Natural killer cell treated with Interleukin-12 subunit alpha and Interleukin-12 subunit beta and Interleukin-15 and Interleukin-18, amount 100 ng/mL, for 72 hours (primary cell): ENCODE measurements around the gene SCRT2. TPM values are rescaled to one million over a fixed set of nuclear protein-coding genes. Genes with fewer than 3 reads are reported as not detected.
"Not testable (repeated sequence)": the region's sequence is repeated elsewhere in the genome, so short reads cannot be mapped to it uniquely, and the experiment has no call there.

ENCODE experiments used
- ATAC-seq, 2 donors: fragments of 150-1000 bp; cut with Tn5 transposase in 1 of 2; sonication (Bioruptor Pico), chemical (Tn5 transposase) in 1 of 2; 2 replicates each; pipeline ENCODE4 v1.10.0; 2021
- DNase-seq: peaks from one replicate; pipeline ENCODE4 v3.0.0; 2022; ENCODE audit warnings: low spot score
- H3K27ac Mint-ChIP-seq, 2 donors: 1 replicate in 1 of 2; 2 replicates in 1 of 2; pipeline ENCODE4 v1.8.0; 2022; ENCODE audit warnings: mixed read lengths in 2 of 2, mild to moderate bottlenecking in 1 of 2, moderate library complexity in 1 of 2
- H3K27me3 Mint-ChIP-seq, 2 donors: 1 replicate in 1 of 2; 2 replicates in 1 of 2; pipeline ENCODE4 v1.8.0; 2022; ENCODE audit warnings: mixed read lengths in 2 of 2
- H3K36me3 Mint-ChIP-seq: one replicate; pipeline ENCODE4 v1.8.0; 2022; ENCODE audit warnings: mixed read lengths
- H3K4me1 Mint-ChIP-seq, 2 donors: 1 replicate in 1 of 2; 2 replicates in 1 of 2; pipeline ENCODE4 v1.8.0; 2022; ENCODE audit warnings: low read depth in 2 of 2, mixed read lengths in 2 of 2, mild to moderate bottlenecking in 1 of 2
- H3K4me3 Mint-ChIP-seq: one replicate; pipeline ENCODE4 v1.8.0; 2022; ENCODE audit warnings: mixed read lengths
- H3K9me3 Mint-ChIP-seq: 2 replicates; pipeline ENCODE4 v1.8.0; 2022; ENCODE audit warnings: mixed read lengths
- total RNA-seq, 2 donors: library from RNA; stranded (reverse); gene quantifications; one replicate each; pipeline ENCODE4 v1.2.3, GENCODE V29; 2022

The SCRT2 gene
- total RNA-seq, 2 donors from 2014 or later, result not detected

- Mint-ChIP-seq H3K27me3 (no peaks in the 10 kb centered on the region), H3K9me3 (no peaks in the 10 kb centered on the region), H3K4me3 (no peak overlapping the region), H3K36me3 (no peaks in the 10 kb centered on the region), H3K27ac (peak overlapping the region; percentile 81 to 88), H3K4me1 (peaks cover 34% of the 10 kb centered on the region in 2 donors)
- ATAC-seq (no peak), DNase-seq (no peak)
Observed at GRCh38 chr20:650281-650680, 25.3 kb downstream of the SCRT2 start.

DNA sequence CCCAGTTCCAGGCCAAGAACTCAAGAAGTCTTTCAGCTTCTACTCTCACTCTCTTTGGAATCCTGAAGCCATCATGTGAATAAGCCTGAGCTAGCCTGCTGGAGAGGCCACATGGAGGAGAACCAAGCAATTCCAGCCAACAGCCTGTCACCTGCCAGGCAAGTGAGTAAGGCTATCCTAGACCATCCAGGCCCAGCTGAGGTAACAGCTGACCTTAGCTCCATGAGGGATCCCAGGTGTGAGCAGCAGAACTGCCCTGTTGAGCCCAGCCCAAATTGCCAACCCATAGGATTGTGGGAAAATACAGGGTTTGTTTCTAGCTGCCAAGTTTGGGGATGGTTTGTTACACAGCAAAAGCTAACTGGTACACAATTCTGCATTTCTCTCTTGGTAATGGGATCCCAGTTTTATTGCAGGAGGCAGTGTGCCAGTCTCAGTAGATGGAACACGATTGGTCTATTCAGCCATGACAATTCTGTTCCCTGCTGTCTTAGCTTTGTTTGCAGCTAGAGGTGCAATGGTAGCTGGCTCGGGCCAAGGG is 28.1 kb downstream of the SCRT2 start:
- ATAC-seq (no peak), DNase-seq (peak; percentile 57)
- Mint-ChIP-seq H3K27me3 (no peaks in the 10 kb centered on the region), H3K4me1 (peaks cover 23 to 26% of the 10 kb centered on the region in 2 donors), H3K36me3 (no peaks in the 10 kb centered on the region), H3K4me3 (no peak overlapping the region), H3K9me3 (no peaks in the 10 kb centered on the region), H3K27ac (no peak overlapping the region)

GRCh38 chr20:646868-647233 is 28.8 kb downstream of the SCRT2 start:
- H3K9me3 Mint-ChIP-seq, result no peaks in the 10 kb centered on the region

GRCh38 chr20:646107-646867 is 29.3 kb downstream of the SCRT2 start:
- DNase-seq (no peak), ATAC-seq (no peak)
- H3K36me3 Mint-ChIP-seq, result no peaks in the 10 kb centered on the region
- H3K4me3 Mint-ChIP-seq, result no peak overlapping the region
- no peaks in the 10 kb centered on the region for H3K27me3 Mint-ChIP-seq
- no peak overlapping the region for H3K27ac Mint-ChIP-seq
- peaks cover 13 to 16% of the 10 kb centered on the region in 2 donors for H3K4me1 Mint-ChIP-seq
- no peaks in the 10 kb centered on the region for H3K9me3 Mint-ChIP-seq

More at GRCh38 chr20:646868-647233, 28.8 kb downstream of the SCRT2 start:
- H3K27ac Mint-ChIP-seq, result no peak overlapping the region
- no peaks in the 10 kb centered on the region for H3K27me3 Mint-ChIP-seq
- peaks cover 18 to 19% of the 10 kb centered on the region in 2 donors for H3K4me1 Mint-ChIP-seq
- DNase-seq, result no peak
- no peak for ATAC-seq
- no peaks in the 10 kb centered on the region for H3K36me3 Mint-ChIP-seq
- H3K4me3 Mint-ChIP-seq, result no peak overlapping the region

- Mint-ChIP-seq H3K9me3 (no peaks in the 10 kb centered on the region), H3K27ac (no peak overlapping the region), H3K27me3 (no peaks in the 10 kb centered on the region), H3K36me3 (no peaks in the 10 kb centered on the region), H3K4me1 (peaks cover 7 to 11% of the 10 kb centered on the region in 2 donors), H3K4me3 (no peak overlapping the region)
- ATAC-seq (peak; percentile 80 to 83), DNase-seq (peak; percentile 73)
Observed at GRCh38 chr20:645318-646106, 30.1 kb downstream of the SCRT2 start.

GRCh38 chr20:644692-645317 is 30.8 kb downstream of the SCRT2 start:
- Mint-ChIP-seq H3K9me3 (no peaks in the 10 kb centered on the region), H3K27me3 (no peaks in the 10 kb centered on the region), H3K4me3 (no peak overlapping the region), H3K27ac (no peak overlapping the region), H3K4me1 (peaks cover 1 to 6% of the 10 kb centered on the region in 2 donors), H3K36me3 (no peaks in the 10 kb centered on the region)
- ATAC-seq (no peak), DNase-seq (no peak)

DNA sequence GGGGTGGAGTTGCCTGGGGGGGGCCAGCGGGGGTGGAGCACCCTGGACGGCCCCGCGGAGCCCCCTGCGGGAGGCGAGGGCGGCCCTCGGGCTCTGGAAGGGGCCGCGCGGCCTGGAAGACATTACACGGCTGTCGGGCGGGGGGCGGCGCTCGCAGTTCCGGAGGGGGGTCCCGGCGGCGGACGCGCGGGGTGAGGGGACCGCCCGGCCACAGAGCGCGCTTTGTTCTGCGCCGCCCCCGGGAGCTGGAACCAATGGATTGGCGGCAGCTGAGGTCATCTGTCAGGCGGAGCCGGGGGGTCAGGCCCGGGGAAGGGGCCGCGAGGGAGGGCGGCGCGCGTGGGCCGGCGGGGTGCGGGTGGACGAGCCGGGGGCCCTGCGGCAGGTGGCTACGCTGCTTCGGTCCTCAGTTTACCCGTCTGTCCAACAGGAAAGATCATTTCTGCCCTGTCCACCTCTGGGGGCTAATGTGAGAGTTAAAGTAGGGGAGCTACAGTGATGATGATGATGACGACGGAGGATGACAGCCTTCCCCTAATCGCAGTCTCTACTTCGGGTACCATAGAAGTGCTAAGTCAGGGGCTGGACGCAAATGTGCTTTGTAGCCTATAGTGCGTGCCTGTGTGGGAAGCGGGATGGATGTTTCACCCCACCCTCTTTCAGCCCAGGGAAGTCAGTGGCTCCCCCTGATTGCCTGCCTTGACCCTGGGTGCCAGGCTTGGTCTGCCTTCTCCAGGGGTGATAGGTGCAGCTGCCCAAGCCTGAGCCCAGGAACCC is 33.0 kb downstream of the SCRT2 start:
- Mint-ChIP-seq H3K27ac (no peak overlapping the region), H3K9me3 (no peaks in the 10 kb centered on the region), H3K4me1 (peaks cover 0 to 5% of the 10 kb centered on the region in 2 donors), H3K36me3 (no peaks in the 10 kb centered on the region), H3K27me3 (peaks cover 0 to under 1% of the 10 kb centered on the region in 2 donors), H3K4me3 (no peak overlapping the region)
- peak; percentile 58 for DNase-seq
- ATAC-seq, result peak in 1 of 2 donors; percentile 3

DNA sequence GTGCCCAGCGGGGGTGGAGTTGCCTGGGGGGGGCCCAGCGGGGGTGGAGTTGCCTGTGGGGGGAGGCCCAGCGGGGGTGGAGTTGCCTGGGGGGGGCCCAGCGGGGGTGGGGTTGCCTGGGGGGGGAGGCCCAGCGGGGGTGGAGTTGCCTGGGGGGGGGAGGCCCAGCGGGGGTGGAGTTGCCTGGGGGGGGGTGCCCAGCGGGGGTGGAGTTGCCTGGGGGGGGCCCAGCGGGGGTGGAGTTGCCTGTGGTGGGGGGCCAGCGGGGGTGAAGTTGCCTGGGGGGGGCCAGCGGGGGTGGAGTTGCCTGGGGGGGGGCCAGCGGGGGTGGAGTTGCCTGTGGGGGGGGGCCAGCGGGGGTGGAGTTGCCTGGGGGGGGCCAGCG is 33.6 kb downstream of the SCRT2 start:
- not testable (repeated sequence) for H3K27ac Mint-ChIP-seq, H3K4me3 Mint-ChIP-seq, H3K27me3 Mint-ChIP-seq, DNase-seq, ATAC-seq, H3K9me3 Mint-ChIP-seq, H3K4me1 Mint-ChIP-seq, H3K36me3 Mint-ChIP-seq

DNA sequence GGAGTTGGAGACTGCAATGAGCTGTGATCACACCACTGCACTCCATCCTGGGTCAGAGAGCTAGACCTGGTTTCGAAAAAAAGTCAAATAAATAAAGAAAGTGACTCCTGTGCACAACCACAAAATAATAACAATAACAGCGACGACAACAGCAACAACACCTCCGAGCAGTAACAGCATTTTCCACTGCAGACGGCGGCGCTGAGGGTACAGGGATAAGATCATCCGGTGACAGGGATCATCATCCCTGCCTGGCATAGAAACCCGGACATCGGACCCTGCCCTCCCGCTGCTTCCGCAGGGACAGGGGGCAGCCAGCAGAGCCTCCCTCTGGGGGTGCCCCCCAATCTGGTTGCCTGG is 34.1 kb downstream of the SCRT2 start:
- H3K4me1 Mint-ChIP-seq, result peaks cover 0 to 5% of the 10 kb centered on the region in 2 donors
- peak overlapping the region in 1 of 2 donors; percentile 50 for H3K27ac Mint-ChIP-seq
- no peak overlapping the region for H3K4me3 Mint-ChIP-seq
- H3K27me3 Mint-ChIP-seq, result peaks cover 0 to 2% of the 10 kb centered on the region in 2 donors
- H3K9me3 Mint-ChIP-seq, result no peaks in the 10 kb centered on the region
- no peaks in the 10 kb centered on the region for H3K36me3 Mint-ChIP-seq
- no peak for DNase-seq
- no peak for ATAC-seq

- ATAC-seq (peak in 1 of 2 donors; percentile 22), DNase-seq (no peak)
- Mint-ChIP-seq H3K36me3 (no peaks in the 10 kb centered on the region), H3K27ac (peak overlapping the region in 1 of 2 donors; percentile 50), H3K9me3 (no peaks in the 10 kb centered on the region), H3K4me1 (peaks cover 0 to 5% of the 10 kb centered on the region in 2 donors), H3K27me3 (peaks cover 0 to 2% of the 10 kb centered on the region in 2 donors), H3K4me3 (no peak overlapping the region)
Observed at GRCh38 chr20:640674-641515, 34.7 kb downstream of the SCRT2 start.

- no peak for ATAC-seq
- no peaks in the 10 kb centered on the region for H3K36me3 Mint-ChIP-seq
- peaks cover 0 to 2% of the 10 kb centered on the region in 2 donors for H3K27me3 Mint-ChIP-seq
- DNase-seq, result peak; percentile 48
- H3K27ac Mint-ChIP-seq, result no peak overlapping the region
- H3K4me1 Mint-ChIP-seq, result peaks cover 0 to 2% of the 10 kb centered on the region in 2 donors
- H3K4me3 Mint-ChIP-seq, result no peak overlapping the region
- no peaks in the 10 kb centered on the region for H3K9me3 Mint-ChIP-seq
Observed at GRCh38 chr20:638579-638978, 37.0 kb downstream of the SCRT2 start.

- Mint-ChIP-seq H3K27me3 (peaks cover 0 to 2% of the 10 kb centered on the region in 2 donors), H3K4me3 (no peak overlapping the region), H3K9me3 (no peaks in the 10 kb centered on the region), H3K36me3 (no peaks in the 10 kb centered on the region), H3K27ac (no peak overlapping the region), H3K4me1 (peaks cover 0 to 2% of the 10 kb centered on the region in 2 donors)
- DNase-seq, result no peak
- ATAC-seq, result no peak
Observed at GRCh38 chr20:637559-637958, 38.0 kb downstream of the SCRT2 start.
